Jurkat, Clone E6-1 (cell line): Measurements from ENCODE around the gene OXCT1.
"Not testable (repeated sequence)": the region's sequence is repeated elsewhere in the genome, so short reads cannot be mapped to it uniquely, and the experiment has no call there.

ENCODE experiments used
- DNase-seq: peaks from one replicate; pipeline ENCODE4 v3.0.0-alpha.2; 2011; ENCODE audit warnings: low read depth, low spot score
- H3K4me3 ChIP-seq: 2 replicates; pipeline ENCODE4 v1.5.1; 2011; ENCODE audit warnings: mild to moderate bottlenecking, low read length, control low read depth, moderate library complexity

Gene OXCT1

DNA sequence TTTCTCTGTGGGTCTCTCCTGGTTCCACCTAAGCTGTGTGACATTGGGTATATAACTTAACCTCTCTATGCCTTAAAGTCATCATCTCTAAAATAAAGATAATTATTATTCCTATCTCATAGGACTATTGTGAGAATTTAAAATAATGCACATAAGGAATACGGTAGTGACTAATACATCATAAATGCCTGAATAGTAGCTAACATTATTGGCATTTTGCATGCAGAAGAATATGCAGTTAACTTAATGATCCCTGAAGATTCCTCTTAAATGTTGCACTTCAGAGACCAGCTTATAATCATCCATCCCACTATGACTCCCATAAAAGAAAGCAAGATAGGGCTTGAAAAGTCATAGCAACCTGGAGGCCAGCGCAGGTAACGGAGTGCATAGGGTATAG lies 32.4 kb downstream of the OXCT1 start:
- H3K4me3 ChIP-seq: no peak overlapping the region
- no peak for DNase-seq

DNA sequence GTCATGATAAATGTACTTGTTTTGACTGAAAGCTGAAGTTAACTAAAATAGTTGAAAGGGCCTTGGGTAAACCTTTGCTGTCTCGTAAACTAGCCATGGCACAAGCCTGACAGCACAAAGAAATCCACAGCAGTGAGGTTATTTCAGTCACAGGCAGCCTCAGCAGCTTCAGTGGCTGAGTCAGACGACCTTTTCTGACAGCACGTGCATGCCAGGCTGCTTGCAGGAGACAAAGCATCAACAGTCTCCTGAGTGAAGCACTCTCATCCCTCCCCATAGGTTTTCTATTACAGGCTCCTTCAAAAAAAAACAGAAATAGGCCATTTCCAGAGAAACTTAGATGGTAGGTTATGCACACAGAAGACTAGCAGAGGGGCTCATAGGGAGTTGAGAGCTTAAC lies 34.6 kb downstream of the OXCT1 start:
- no peak overlapping the region for H3K4me3 ChIP-seq
- no peak for DNase-seq

GRCh38 chr5:41834506-41834905 lies 35.7 kb downstream of the OXCT1 start:
- H3K4me3 ChIP-seq: no peak overlapping the region

DNA sequence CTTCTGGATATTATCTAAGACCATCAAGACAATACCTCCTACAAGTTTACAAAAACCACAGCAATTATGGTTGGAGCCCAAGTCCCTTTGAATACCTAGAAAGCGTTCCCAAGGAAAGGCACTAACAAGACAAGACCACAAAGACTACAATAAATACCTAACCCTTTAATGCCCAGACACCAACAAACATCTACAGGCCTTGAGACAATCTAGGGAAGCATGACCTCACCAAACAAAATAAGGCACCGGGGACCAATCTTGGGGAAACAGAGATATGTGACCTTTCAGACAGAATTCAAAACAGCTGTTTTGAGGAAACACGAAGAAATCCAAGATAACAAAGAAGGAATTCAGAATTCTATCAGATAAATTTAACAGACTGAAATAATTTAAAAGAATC lies 37.8 kb downstream of the OXCT1 start:
- DNase-seq: no peak

More at GRCh38 chr5:41834506-41834905, 35.7 kb downstream of the OXCT1 start:
- no peak for DNase-seq

GRCh38 chr5:41831155-41831554 lies 39.1 kb downstream of the OXCT1 start:
- no peak for DNase-seq
- no peak overlapping the region for H3K4me3 ChIP-seq

More for the DNA sequence above, 37.8 kb downstream of the OXCT1 start:
- no peak overlapping the region for H3K4me3 ChIP-seq

GRCh38 chr5:41827792-41828191 lies 42.4 kb downstream of the OXCT1 start:
- no peak overlapping the region for H3K4me3 ChIP-seq
- no peak for DNase-seq

DNA sequence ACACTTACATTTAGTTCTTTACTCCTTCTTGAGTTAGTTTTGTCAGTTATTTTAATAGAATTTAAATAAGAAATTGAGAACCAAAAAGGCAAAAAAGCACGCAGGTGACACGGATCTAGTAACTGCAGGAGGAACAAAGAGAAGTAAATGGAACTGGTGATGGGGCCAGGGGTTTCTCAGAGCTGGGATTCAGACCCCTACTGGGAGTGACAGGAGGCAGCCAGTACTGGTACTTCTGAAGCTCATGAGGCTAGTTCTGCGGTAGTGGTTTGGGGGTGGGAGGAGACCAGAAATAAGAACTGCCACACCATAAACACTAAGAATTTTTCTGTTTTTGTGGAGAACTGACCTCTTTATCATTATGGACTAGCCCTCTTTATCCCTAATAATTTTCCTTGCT lies 48.2 kb downstream of the OXCT1 start:
- no peak for DNase-seq
- no peak overlapping the region for H3K4me3 ChIP-seq

DNA sequence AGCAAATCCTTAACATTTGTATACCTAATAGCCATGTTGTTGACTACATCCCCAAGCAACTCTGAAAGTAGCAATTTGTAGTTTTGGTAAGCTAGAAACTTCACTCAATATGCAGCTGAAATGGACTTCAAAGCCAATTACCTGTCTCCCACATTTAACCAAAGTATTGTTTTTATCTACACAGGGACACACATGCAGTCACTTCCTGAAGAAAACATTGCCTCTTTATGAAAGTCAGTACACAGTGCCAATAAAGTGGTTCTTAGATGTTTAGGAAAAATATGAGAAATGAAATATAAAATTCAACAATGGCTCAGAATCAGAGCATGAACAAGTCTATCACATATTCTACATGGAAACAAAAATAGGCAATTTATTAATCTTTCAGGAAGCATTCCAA lies 49.2 kb downstream of the OXCT1 start:
- DNase-seq: peak; percentile 14
- H3K4me3 ChIP-seq: no peak overlapping the region

DNA sequence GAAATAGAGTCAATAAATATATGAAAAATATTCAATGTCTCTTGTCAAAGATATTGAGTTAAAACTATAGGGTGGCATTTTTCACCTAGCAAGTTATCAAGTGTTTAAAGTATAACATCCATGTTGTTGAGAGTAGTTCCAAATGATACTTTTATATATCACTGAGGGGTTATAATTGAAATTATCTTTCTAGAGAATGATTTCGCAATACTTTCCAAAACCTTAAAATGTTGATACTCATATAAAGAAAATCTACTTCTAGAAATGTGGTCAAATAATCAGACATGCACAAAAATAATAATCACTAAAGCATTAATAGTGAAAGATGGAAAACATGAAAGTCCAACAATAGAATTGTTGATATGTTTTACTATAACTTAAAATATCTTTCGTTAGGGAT lies 50.1 kb downstream of the OXCT1 start:
- DNase-seq: no peak
- no peak overlapping the region for H3K4me3 ChIP-seq

- no peak overlapping the region for H3K4me3 ChIP-seq
- no peak for DNase-seq
These were observed 52.5 kb downstream of the OXCT1 start for GRCh38 chr5:41817625-41818301.

DNA sequence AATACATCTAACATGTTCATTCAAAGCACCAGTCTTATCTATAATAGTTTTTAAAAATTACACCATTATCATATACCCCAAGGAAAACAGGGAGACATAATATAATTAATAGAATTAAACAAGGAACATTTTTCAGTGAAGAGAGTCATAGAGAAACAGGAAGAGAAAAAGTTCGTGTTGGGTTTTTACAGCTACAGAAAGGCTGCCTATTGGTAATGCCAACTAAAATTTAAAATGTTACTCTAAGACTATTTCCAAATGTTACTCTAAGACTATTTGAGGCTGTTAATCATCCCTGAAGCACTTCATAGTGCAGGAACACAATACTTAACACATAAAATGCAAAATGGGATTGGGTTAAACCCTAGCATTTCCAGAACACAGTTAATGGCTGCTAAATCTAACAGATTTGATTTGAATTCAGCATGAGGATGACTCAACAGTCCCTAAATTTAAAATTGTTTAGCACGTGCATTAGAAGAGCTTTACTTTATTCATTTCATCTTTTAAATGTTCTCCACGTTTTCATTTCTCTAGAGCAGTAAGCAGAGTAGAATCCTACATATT lies 54.5 kb downstream of the OXCT1 start:
- no peak for DNase-seq
- H3K4me3 ChIP-seq: no peak overlapping the region

GRCh38 chr5:41815261-41815660 lies 55.0 kb downstream of the OXCT1 start:
- no peak for DNase-seq
- no peak overlapping the region for H3K4me3 ChIP-seq

DNA sequence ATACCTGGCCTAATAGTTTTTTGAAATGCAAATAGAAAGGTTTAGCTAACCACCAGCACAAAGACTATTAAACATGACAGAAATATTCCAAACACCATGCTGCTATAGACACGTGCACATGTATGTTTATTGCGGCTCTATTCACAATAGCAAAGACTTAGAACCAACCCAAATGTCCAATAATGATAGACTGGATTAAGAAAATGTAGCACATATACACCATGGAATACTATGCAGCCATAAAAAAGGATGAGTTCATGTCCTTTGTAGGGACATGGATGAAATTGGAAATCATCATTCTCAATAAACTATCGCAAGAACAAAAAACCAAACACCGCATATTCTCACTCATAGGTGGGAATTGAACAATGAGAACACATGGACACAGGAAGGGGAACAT lies 55.9 kb downstream of the OXCT1 start:
- not testable (repeated sequence) for H3K4me3 ChIP-seq, DNase-seq

GRCh38 chr5:41812156-41812555 lies 58.1 kb downstream of the OXCT1 start:
- DNase-seq: no peak
- H3K4me3 ChIP-seq: no peak overlapping the region

- DNase-seq: no peak
- H3K4me3 ChIP-seq: no peak overlapping the region
These were observed 61.1 kb downstream of the OXCT1 start for GRCh38 chr5:41809128-41809527.

DNA sequence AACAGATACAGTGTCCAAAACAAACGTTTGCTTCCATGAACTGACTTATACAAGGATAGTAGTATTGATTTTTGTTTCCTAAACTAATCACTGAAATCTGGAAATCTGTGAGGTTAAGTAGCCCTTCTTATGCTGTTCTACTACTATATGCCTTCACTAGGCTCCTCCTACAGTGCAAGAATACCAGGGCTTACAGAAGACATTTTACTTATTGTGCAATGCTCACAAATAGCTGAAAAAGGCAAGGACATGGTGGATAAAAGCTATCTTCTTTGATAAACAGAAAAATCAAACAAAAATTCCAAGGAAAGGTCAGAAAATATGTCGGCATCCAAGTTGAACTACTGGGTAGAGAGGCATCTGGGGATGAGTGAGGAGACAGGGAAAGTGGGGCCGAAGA lies 61.9 kb downstream of the OXCT1 start:
- no peak overlapping the region for H3K4me3 ChIP-seq
- DNase-seq: no peak

- H3K4me3 ChIP-seq: no peak overlapping the region
- no peak for DNase-seq
These were observed 72.6 kb downstream of the OXCT1 start for GRCh38 chr5:41797662-41798061.

- no peak for DNase-seq
- no peak overlapping the region for H3K4me3 ChIP-seq
These were observed 74.2 kb downstream of the OXCT1 start for GRCh38 chr5:41796061-41796460.

- H3K4me3 ChIP-seq: no peak overlapping the region
These were observed 75.1 kb downstream of the OXCT1 start for GRCh38 chr5:41795125-41795524.

GRCh38 chr5:41794471-41794870 lies 75.8 kb downstream of the OXCT1 start:
- DNase-seq: no peak
- no peak overlapping the region for H3K4me3 ChIP-seq

More at GRCh38 chr5:41795125-41795524, 75.1 kb downstream of the OXCT1 start:
- DNase-seq: no peak

GRCh38 chr5:41793141-41793770 lies 77.0 kb downstream of the OXCT1 start:
- DNase-seq: no peak

More at GRCh38 chr5:41793141-41793770, 77.0 kb downstream of the OXCT1 start:
- no peak overlapping the region for H3K4me3 ChIP-seq
